ENCODE results near the gene PARS2.

The PARS2 gene

GRCh38 chr1:54716299-54717047 is 47.9 kb downstream of the PARS2 start:
- DNase-seq, result no peak

- peak; percentile 12 for DNase-seq
Measured at GRCh38 chr1:54715493-54716298, 48.6 kb downstream of the PARS2 start, which contains the start of gene TTC4. Gene TTC4, plus strand, starts transcription at chr1:54715861. Its CDS starts 48 bp downstream, at chr1:54715909.

- no peak for DNase-seq
Measured at GRCh38 chr1:54714881-54715492, 49.3 kb downstream of the PARS2 start.

- no peak for DNase-seq
Measured at GRCh38 chr1:54711536-54711935, 52.8 kb downstream of the PARS2 start.

- no peak for DNase-seq
Measured at GRCh38 chr1:54710841-54711240, 53.5 kb downstream of the PARS2 start.

GRCh38 chr1:54710434-54710833 is 53.9 kb downstream of the PARS2 start:
- no peak for DNase-seq

- no peak for DNase-seq
Measured at GRCh38 chr1:54709547-54710292, 54.6 kb downstream of the PARS2 start.

GRCh38 chr1:54708385-54708784 is 55.9 kb downstream of the PARS2 start:
- no peak for DNase-seq

Measured in NCI-H187 treated with DMSO at 0.1 percent for 48 hours (cell line).